GM23338 (cell line): ENCODE measurements around the gene ANKRD13B. TPM values are rescaled to one million over a fixed set of nuclear protein-coding genes. Genes with fewer than 3 reads are reported as not detected.

Experiments used
- ATAC-seq: fragments of 200-7000 bp; cut with Tn5 transposase; 3 replicates; pipeline ENCODE4 v1.9.1; 2020
- DNase-seq: peaks from one replicate; pipeline ENCODE4 v3.0.0-alpha.2; 2015; ENCODE audit warnings: low spot score
- H2AFZ ChIP-seq: fragments of 200-600 bp; sonication (generic); 2 replicates; pipeline ENCODE4 v1.8.0; 2016; ENCODE audit warnings: antibody characterized with exemption, mild to moderate bottlenecking, moderate library complexity
- H3F3A ChIP-seq: fragments of 200-600 bp; sonication (generic); replicated peaks from 2 replicates; pipeline ENCODE4 v1.8.0; 2017; ENCODE audit warnings: antibody characterized with exemption, mixed run types, low read depth
- H3K27ac ChIP-seq: fragments of 200-600 bp; sonication (generic); 2 replicates; pipeline ENCODE4 v1.6.1; 2016; ENCODE audit warnings: low read depth
- H3K27me3 ChIP-seq: fragments of 200-600 bp; sonication (generic); 2 replicates; pipeline ENCODE4 v1.8.0; 2016; ENCODE audit warnings: mild to moderate bottlenecking, mixed run types, moderate library complexity; ENCODE audit not compliant: insufficient read depth
- H3K36me3 ChIP-seq: fragments of 200-600 bp; sonication (generic); 2 replicates; pipeline ENCODE4 v1.8.0; 2016; ENCODE audit warnings: mild to moderate bottlenecking; ENCODE audit not compliant: insufficient read depth
- H3K4me1 ChIP-seq: fragments of 200-600 bp; sonication (generic); 2 replicates; pipeline ENCODE4 v1.8.0; 2016; ENCODE audit warnings: mild to moderate bottlenecking, moderate library complexity; ENCODE audit not compliant: insufficient read depth
- H3K4me2 ChIP-seq: fragments of 200-600 bp; sonication (generic); 2 replicates; pipeline ENCODE4 v1.7.1; 2017; ENCODE audit warnings: mixed run types
- H3K4me3 ChIP-seq: fragments of 200-600 bp; sonication (generic); 2 replicates; pipeline ENCODE4 v1.6.1; 2016; ENCODE audit warnings: mixed run types
- H3K79me2 ChIP-seq: fragments of 200-600 bp; sonication (generic); replicated peaks from 2 replicates; pipeline ENCODE4 v1.8.0; 2017; ENCODE audit warnings: mild to moderate bottlenecking; ENCODE audit not compliant: insufficient read depth
- H3K9me2 ChIP-seq: fragments of 200-600 bp; sonication (generic); 2 replicates; pipeline ENCODE4 v1.8.0; 2017; ENCODE audit not compliant: insufficient read depth
- H4K20me1 ChIP-seq: fragments of 200-600 bp; sonication (generic); replicated peaks from 2 replicates; pipeline ENCODE4 v1.8.0; 2017; ENCODE audit warnings: mild to moderate bottlenecking; ENCODE audit not compliant: insufficient read depth
- H3K27ac Mint-ChIP-seq: 2 replicates; pipeline ENCODE4 v1.8.0; 2020; ENCODE audit warnings: inconsistent platforms, mild to moderate bottlenecking, moderate library complexity, mixed read lengths
- H3K27me3 Mint-ChIP-seq: 3 replicates; pipeline ENCODE4 v1.8.0; 2022; ENCODE audit warnings: low read depth, mild to moderate bottlenecking, moderate library complexity, mixed read lengths, inconsistent platforms; ENCODE audit not compliant: insufficient read depth, poor library complexity
- H3K36me3 Mint-ChIP-seq: 3 replicates; pipeline ENCODE4 v1.8.0; 2021; ENCODE audit warnings: low read depth, mild to moderate bottlenecking, inconsistent platforms, moderate library complexity, mixed read lengths
- H3K4me1 Mint-ChIP-seq: 3 replicates; pipeline ENCODE4 v1.8.0; 2020; ENCODE audit warnings: mild to moderate bottlenecking, inconsistent platforms, mixed read lengths
- H3K4me3 Mint-ChIP-seq: 3 replicates; pipeline ENCODE4 v1.8.0; 2021; ENCODE audit warnings: moderate library complexity, mild to moderate bottlenecking, inconsistent platforms, mixed read lengths
- H3K9me3 Mint-ChIP-seq: 3 replicates; pipeline ENCODE4 v1.8.0; 2020; ENCODE audit warnings: moderate library complexity, mild to moderate bottlenecking, inconsistent platforms, mixed read lengths
- EZH2 ChIP-seq: fragments of 200-600 bp; sonication (generic); IDR thresholded peaks from one replicate; pipeline ENCODE4 v1.8.0; 2017; ENCODE audit warnings: antibody characterized with exemption, mild to moderate bottlenecking, low read depth; ENCODE audit not compliant: unreplicated experiment
- EZH2phosphoT487 ChIP-seq: fragments of 200-600 bp; sonication (generic); IDR thresholded peaks from one replicate; pipeline ENCODE4 v1.8.1; 2018; ENCODE audit warnings: antibody characterized with exemption; ENCODE audit not compliant: unreplicated experiment
- REST ChIP-seq: IDR thresholded peaks from one replicate; pipeline ENCODE4 v1.6.1; 2018; ENCODE audit warnings: antibody characterized with exemption; ENCODE audit not compliant: unreplicated experiment
- STAT1 ChIP-seq: IDR thresholded peaks from one replicate; pipeline ENCODE4 v1.6.1; 2016; ENCODE audit warnings: antibody characterized with exemption; ENCODE audit not compliant: unreplicated experiment
- ZNF462 ChIP-seq: fragments of 250-450 bp; sonication (Bioruptor Pico); IDR thresholded peaks from 2 replicates; pipeline ENCODE4 v1.5.0; 2020; ENCODE audit warnings: mild to moderate bottlenecking, moderate library complexity
- polyA plus RNA-seq: library from polyadenylated mRNA; unstranded; fragments of >200 nt; fragmentation: Nextera tagmentation; extraction: Ambion mirVana; gene quantifications from 2 replicates; pipeline ENCODE4 v1.2.1, GENCODE V29; 2016
- total RNA-seq: library from RNA; depleted of rRNA; stranded (reverse); fragments of >200 nt; shearing (Covaris generic); gene quantifications from 2 replicates; pipeline ENCODE4 v1.2.3, GENCODE V29; 2014

ANKRD13B gene
- total and polyA plus RNA-seq, 2 experiments from 2014 or later = 8.2 to 57.4 TPM

- no peak overlapping the region for H2AFZ ChIP-seq
- Mint-ChIP-seq H3K36me3 (no peaks in the 10 kb centered on the region; the same call in 2 of the 3 replicates), H3K9me3 (no peaks in the 10 kb centered on the region; the same call in 2 of the 3 replicates), H3K27me3 (peaks cover 32% of the 10 kb centered on the region), H3K4me3 (no peak overlapping the region), H3K27ac (no peak overlapping the region), H3K4me1 (peaks cover 30% of the 10 kb centered on the region)
- no peaks in the 10 kb centered on the region; the same call in 1 of the 2 replicates for H3F3A ChIP-seq
- H3K9me2 ChIP-seq = 0 out of 2 replicates have a peak, but pooled peaks cover 4% of the 10 kb centered on the region
- DNase-seq = no peak
- peaks cover 18% of the 10 kb centered on the region for H3K4me1 ChIP-seq
- no peak for TF ChIP-seq REST
- no peak for TF ChIP-seq STAT1
- TF ChIP-seq EZH2phosphoT487 = no peak
- no peak for TF ChIP-seq ZNF462 (CRISPR knock-in tag)
- TF ChIP-seq EZH2 = no peak
- no peak overlapping the region for H3K27ac ChIP-seq
- ATAC-seq = no peak
- no peaks in the 10 kb centered on the region; the same call in 1 of the 2 replicates for H4K20me1 ChIP-seq
- H3K4me2 ChIP-seq = no peak overlapping the region
- H3K4me3 ChIP-seq = no peak overlapping the region
- H3K27me3 ChIP-seq = peaks cover 40% of the 10 kb centered on the region
- H3K79me2 ChIP-seq = no peaks in the 10 kb centered on the region
- H3K36me3 ChIP-seq = no peaks in the 10 kb centered on the region
These were observed 31.7 kb downstream of the ANKRD13B start for GRCh38 chr17:29624586-29624985.
